Gastrocnemius medialis (tissue), 4 donors: ENCODE results near the gene AKNA. TPM values are rescaled to one million over a fixed set of nuclear protein-coding genes. Genes with fewer than 3 reads are reported as not detected.

Source experiments
- ATAC-seq, 2 donors: fragments of 150-250 bp; one replicate each; pipeline ENCODE4 v1.9.1; 2016
- DNase-seq, 2 donors: peaks; one replicate each; pipeline ENCODE4 v3.0.0-alpha.2; 2019
- H3K27ac ChIP-seq, 4 donors: fragments of 200-600 bp; sonication (generic); 1 replicate in 1 of 4; 2 replicates in 3 of 4; pipeline ENCODE4 v1.5.1; 2016 to 2018; ENCODE audit warnings: mild to moderate bottlenecking in 2 of 4, moderate library complexity in 1 of 4
- H3K27me3 ChIP-seq, 3 donors: fragments of 200-600 bp; sonication (generic) in 2 of 3; 1 replicate in 1 of 3; 2 replicates in 2 of 3; pipeline versions ENCODE4 v1.5.1 to v1.6.0; 2016 to 2019; ENCODE audit warnings: mild to moderate bottlenecking in 1 of 3, moderate library complexity in 1 of 3
- H3K36me3 ChIP-seq, 2 donors: fragments of 200-600 bp; sonication (generic) in 1 of 2; one replicate each; pipeline ENCODE4 v1.5.1; 2017 to 2018
- H3K4me1 ChIP-seq, 2 donors: fragments of 200-600 bp; sonication (generic) in 1 of 2; one replicate each; pipeline ENCODE4 v1.5.1; 2016 to 2017; ENCODE audit warnings: mild to moderate bottlenecking in 2 of 2
- H3K4me3 ChIP-seq, 4 donors: fragments of 200-600 bp; sonication (generic) in 3 of 4; 1 replicate in 1 of 4; 2 replicates in 3 of 4; pipeline ENCODE4 v1.5.1; 2016 to 2019; ENCODE audit warnings: mild to moderate bottlenecking in 2 of 4
- H3K9me3 ChIP-seq, 3 donors: fragments of 200-600 bp; sonication (generic) in 2 of 3; 1 replicate in 1 of 3; 2 replicates in 2 of 3; pipeline ENCODE4 v1.5.1; 2016 to 2019
- CTCF ChIP-seq, 5 experiments: fragments of 450-650 bp in 3 of 5; fragments of 200-600 bp in 2 of 5; sonication (generic) in 2 of 5; IDR thresholded peaks in 4 of 5; conservative IDR thresholded peaks in 1 of 5; 1 replicate in 4 of 5; 2 replicates in 1 of 5; pipeline ENCODE4 v1.5.1; 2016 to 2019; ENCODE audit warnings: antibody characterized with exemption in 5 of 5, mild to moderate bottlenecking in 3 of 5, moderate library complexity in 3 of 5
- POLR2A ChIP-seq, 2 donors: fragments of 450-650 bp; IDR thresholded peaks; one replicate each; pipeline ENCODE4 v1.6.1; 2017; ENCODE audit warnings: antibody characterized with exemption in 2 of 2, mild to moderate bottlenecking in 2 of 2, moderate library complexity in 2 of 2
- in situ Hi-C, 4 donors: fragments of 200-750 bp; cut with MboI; loops; one replicate each; pipeline versions ENCODE4 v1.15.0 to v1.8.0; 2017; ENCODE audit warnings: low sequenced_read_pairs in 4 of 4
- intact Hi-C: fragments of 100-400 bp; cut with DNase I; formaldehyde crosslinking; loops from one replicate; pipeline ENCODE4 v1.15.1; 2023; ENCODE audit warnings: low total_unique reads
- total RNA-seq, 4 donors: library from RNA; depleted of rRNA; stranded (reverse); fragments of >200 nt; gene quantifications; one replicate each; pipeline versions ENCODE4 v1.1.0 to v1.2.3, GENCODE V29; 2016

AKNA gene
- total RNA-seq, 4 donors from 2014 or later: 2.8 to 5.7 (median 3.8) TPM

- DNase-seq (no peak), ATAC-seq (no peak)
- H3K36me3 ChIP-seq: no peaks in the 10 kb centered on the region
- intact Hi-C loops (no loop called here), in situ Hi-C loops (no loop called here)
- H3K4me3 ChIP-seq: no peak overlapping the region
- no peak overlapping the region for H3K27ac ChIP-seq
- no peak for TF ChIP-seq POLR2A (IDR thresholded peaks at IDR 0.05)
- TF ChIP-seq CTCF (IDR thresholded peaks at IDR 0.05 in 4 of 5, conservative IDR thresholded peaks at IDR 0.05 in 1 of 5): no peak
- H3K4me1 ChIP-seq: no peaks in the 10 kb centered on the region
- H3K27me3 ChIP-seq: no peaks in the 10 kb centered on the region
- H3K9me3 ChIP-seq: no peaks in the 10 kb centered on the region
Measured at GRCh38 chr9:114433086-114433485, 45.3 kb upstream of the AKNA start.

- Histone ChIP-seq H3K27me3 (no peaks in the 10 kb centered on the region), H3K9me3 (no peaks in the 10 kb centered on the region), H3K4me1 (no peaks in the 10 kb centered on the region), H3K27ac (no peak overlapping the region), H3K4me3 (no peak overlapping the region), H3K36me3 (no peaks in the 10 kb centered on the region)
- intact Hi-C loops (no loop called here), in situ Hi-C loops (no loop called here)
- DNase-seq: no peak
- no peak for TF ChIP-seq POLR2A (IDR thresholded peaks at IDR 0.05)
- TF ChIP-seq CTCF (IDR thresholded peaks at IDR 0.05 in 4 of 5, conservative IDR thresholded peaks at IDR 0.05 in 1 of 5): no peak
- ATAC-seq: no peak
Measured at GRCh38 chr9:114432323-114433067, 44.7 kb upstream of the AKNA start.

- H3K27me3 ChIP-seq: no peaks in the 10 kb centered on the region
- no peaks in the 10 kb centered on the region for H3K9me3 ChIP-seq
- TF ChIP-seq CTCF (IDR thresholded peaks at IDR 0.05 in 4 of 5, conservative IDR thresholded peaks at IDR 0.05 in 1 of 5): no peak
- TF ChIP-seq POLR2A (IDR thresholded peaks at IDR 0.05): no peak
- in situ Hi-C loops (no loop called here), intact Hi-C loops (no loop called here)
- H3K4me1 ChIP-seq: no peaks in the 10 kb centered on the region
- no peak overlapping the region for H3K4me3 ChIP-seq
- no peak overlapping the region for H3K27ac ChIP-seq
- no peaks in the 10 kb centered on the region for H3K36me3 ChIP-seq
- DNase-seq: no peak
- ATAC-seq: no peak
Measured at GRCh38 chr9:114431770-114432169, 44.0 kb upstream of the AKNA start.

GRCh38 chr9:114431003-114431402 lies 43.2 kb upstream of the AKNA start:
- no peaks in the 10 kb centered on the region for H3K9me3 ChIP-seq
- no peak overlapping the region for H3K27ac ChIP-seq
- in situ Hi-C loops: no loop called here
- ATAC-seq (no peak), DNase-seq (no peak)
- H3K27me3 ChIP-seq: no peaks in the 10 kb centered on the region
- intact Hi-C loops: no loop called here
- no peak for TF ChIP-seq CTCF (IDR thresholded peaks at IDR 0.05 in 4 of 5, conservative IDR thresholded peaks at IDR 0.05 in 1 of 5)
- TF ChIP-seq POLR2A (IDR thresholded peaks at IDR 0.05): no peak
- no peaks in the 10 kb centered on the region for H3K36me3 ChIP-seq
- no peaks in the 10 kb centered on the region for H3K4me1 ChIP-seq
- no peak overlapping the region for H3K4me3 ChIP-seq

- DNase-seq: no peak
- Histone ChIP-seq H3K36me3 (no peaks in the 10 kb centered on the region), H3K9me3 (no peaks in the 10 kb centered on the region), H3K4me3 (no peak overlapping the region), H3K27ac (no peak overlapping the region), H3K27me3 (no peaks in the 10 kb centered on the region), H3K4me1 (no peaks in the 10 kb centered on the region)
- TF ChIP-seq POLR2A (IDR thresholded peaks at IDR 0.05) (no peak), CTCF (IDR thresholded peaks at IDR 0.05 in 4 of 5, conservative IDR thresholded peaks at IDR 0.05 in 1 of 5) (no peak)
- no peak for ATAC-seq
- in situ Hi-C loops: no loop called here
- intact Hi-C loops: no loop called here
Measured at GRCh38 chr9:114430457-114430856, 42.7 kb upstream of the AKNA start.
